HG02981 (cell line): Measurements from ENCODE around the gene AMHR2.
"Not testable (repeated sequence)": the region's sequence is repeated elsewhere in the genome, so short reads cannot be mapped to it uniquely, and the experiment has no call there.

Experiments used
- ATAC-seq: cut with Tn5 transposase; IDR thresholded peaks from one replicate; pipeline ENCODE4 v1.9.1; 2021; ENCODE audit warnings: mild to moderate bottlenecking, moderate library complexity; ENCODE audit not compliant: unreplicated experiment

AMHR2 gene

GRCh38 chr12:53414756-53415417 is 8.8 kb upstream of the AMHR2 start:
- no peak for ATAC-seq

DNA sequence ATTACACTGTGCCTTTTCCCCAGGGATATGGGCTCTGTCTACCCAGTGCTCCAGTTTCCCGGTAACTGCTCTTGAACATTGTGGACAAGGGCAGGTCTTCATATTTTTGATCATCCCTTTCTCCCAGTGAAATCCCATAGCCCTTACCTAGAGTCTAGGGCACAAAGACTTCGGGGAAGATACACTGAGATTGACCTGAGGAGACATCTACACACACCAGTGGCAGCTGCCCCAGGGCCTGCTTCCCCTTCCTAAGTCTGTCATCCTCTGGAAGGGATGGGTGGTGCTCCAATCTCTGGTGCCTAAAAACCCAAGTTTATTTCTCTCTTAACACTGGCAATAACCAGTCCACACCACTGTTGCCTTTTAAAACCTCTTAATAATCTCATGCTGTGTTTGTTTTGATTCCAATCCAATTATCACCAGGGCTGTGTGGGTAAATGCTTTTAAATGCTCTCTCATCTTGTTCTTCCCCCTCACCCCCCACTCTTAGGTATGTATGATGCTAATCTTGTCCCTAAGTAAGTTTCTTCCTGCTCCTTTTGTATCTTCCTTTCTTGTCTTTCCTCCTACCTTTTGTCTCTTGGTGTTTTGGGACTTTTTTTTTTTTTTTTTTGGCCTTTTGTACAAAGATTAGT is 7.8 kb upstream of the AMHR2 start:
- ATAC-seq, result not testable (repeated sequence)

GRCh38 chr12:53417291-53417816 is 6.3 kb upstream of the AMHR2 start:
- not testable (repeated sequence) for ATAC-seq

DNA sequence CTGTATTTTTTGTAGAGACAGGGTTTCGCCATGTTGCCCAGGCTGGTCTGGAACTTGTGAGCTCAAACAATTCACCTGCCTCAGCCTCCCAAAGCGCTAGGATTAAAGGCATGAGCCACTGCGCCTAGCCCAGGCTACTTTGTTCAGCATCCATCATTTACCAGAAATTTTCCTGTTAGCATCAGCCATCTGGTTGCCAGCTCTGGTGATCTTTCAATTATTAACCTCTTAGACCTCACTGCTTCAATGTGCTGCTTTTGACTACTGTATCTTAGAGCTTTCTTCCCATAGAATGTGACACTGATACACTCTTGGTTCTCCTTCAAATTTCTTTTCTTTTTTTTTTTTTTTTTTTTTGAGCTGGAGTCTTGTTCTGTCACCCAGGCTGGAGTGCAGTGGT is 5.4 kb upstream of the AMHR2 start:
- no peak for ATAC-seq

- no peak for ATAC-seq
These were observed 3.9 kb upstream of the AMHR2 start for GRCh38 chr12:53419756-53420155.

DNA sequence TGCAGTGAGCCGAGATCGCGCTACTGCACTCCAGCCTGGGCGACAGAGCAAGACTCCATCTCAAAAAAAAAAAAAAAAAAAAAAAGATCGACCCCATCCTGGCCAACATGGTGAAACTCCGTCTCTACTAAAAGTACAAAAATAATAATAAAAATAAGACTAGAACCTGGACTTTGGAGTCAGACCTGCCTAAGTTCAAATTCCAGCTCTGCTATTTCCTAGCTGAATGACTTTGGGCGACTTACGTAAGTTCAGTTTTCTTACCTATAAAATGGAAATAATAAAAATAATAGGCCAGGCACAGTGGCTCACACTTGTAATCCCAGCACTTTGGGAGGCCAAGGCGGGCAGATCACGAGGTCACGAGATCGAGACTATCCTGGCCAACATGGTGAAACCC is 1.4 kb upstream of the AMHR2 start:
- not testable (repeated sequence) for ATAC-seq

- no peak for ATAC-seq
These were observed 1.2 kb downstream of the AMHR2 start for GRCh38 chr12:53424626-53425514.

DNA sequence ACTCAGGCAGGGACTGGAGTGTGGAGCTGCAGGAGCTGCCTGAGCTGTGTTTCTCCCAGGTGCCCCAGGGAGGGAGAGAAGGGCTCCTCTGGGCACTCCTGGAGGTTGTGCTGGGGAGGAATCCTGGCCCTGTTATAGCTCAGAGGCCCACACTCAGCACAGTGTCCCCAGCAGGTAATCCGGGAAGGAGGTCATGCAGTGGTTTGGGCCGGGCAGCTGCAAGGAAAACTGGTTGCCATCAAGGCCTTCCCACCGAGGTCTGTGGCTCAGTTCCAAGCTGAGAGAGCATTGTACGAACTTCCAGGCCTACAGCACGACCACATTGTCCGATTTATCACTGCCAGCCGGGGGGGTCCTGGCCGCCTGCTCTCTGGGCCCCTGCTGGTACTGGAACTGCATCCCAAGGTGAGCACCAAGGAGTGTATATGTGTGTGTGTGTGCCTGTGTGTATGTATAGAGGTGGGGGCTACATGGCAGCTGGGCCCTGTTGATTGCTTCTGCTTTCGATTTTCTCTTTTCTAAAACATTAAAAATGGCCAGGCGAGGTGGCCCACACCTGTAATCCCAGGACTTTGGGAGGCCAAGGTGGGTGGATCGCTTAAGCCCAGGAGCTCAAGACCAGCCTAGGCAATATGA is 2.0 kb downstream of the AMHR2 start:
- ATAC-seq, result no peak

DNA sequence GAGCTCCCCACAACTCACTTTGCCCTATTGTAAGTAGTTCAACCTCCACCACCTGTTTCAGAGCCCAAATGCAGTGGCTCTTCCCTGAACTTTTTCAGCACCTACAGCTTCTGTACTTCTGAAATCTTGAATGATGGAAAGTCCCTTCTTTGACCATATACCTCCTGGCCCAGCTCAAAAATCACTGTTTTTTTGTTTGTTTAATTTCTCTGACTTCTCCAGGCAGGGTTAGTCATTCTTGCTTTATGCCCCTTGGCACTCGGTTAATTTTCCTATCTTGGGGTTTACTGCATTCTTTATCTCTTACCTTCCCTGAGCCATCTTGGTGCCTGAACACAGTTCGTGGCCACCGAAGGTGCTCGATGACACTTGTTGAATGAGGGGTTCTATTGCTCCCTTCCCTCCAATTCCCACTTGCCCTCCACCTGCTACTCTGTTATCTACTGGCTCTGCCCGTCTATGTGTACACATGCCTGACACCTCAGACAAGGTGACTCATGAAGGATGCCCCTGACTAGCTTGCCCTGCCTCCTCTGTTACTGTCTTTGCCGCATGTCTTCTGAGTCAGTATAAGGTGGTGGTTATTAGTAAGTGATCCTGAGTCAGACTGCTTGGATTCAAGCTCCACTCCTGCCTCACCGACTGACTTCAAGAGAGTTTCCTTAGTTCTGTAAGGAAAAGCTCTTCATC is 4.4 kb downstream of the AMHR2 start:
- no peak for ATAC-seq

- ATAC-seq, result no peak
These were observed 5.1 kb downstream of the AMHR2 start for GRCh38 chr12:53428741-53429140.

GRCh38 chr12:53430116-53430515 is 6.5 kb downstream of the AMHR2 start:
- ATAC-seq, result no peak

- ATAC-seq, result no peak
These were observed 7.5 kb downstream of the AMHR2 start for GRCh38 chr12:53431187-53431586.

GRCh38 chr12:53435326-53435725 is 11.7 kb downstream of the AMHR2 start:
- not testable (repeated sequence) for ATAC-seq

DNA sequence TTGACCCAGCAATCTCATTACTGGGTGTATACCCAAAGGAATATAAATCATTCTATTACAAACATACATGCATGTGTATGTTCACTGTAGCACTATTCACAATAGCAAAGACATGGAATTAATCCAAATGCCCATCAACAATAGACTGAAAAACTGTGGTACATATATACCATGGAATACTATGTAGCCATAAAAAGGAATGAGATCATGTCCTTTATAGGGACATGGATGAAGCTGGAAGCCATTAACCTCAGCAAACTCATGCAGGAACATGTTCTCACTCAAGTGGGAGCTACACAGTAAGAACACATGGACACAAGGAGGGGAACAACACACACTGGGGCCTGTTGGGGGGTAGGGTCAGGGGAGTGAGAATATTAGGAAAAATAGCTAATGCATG is 15.9 kb downstream of the AMHR2 start:
- ATAC-seq, result not testable (repeated sequence)

- peak; percentile 100 for ATAC-seq
These were observed 17.6 kb downstream of the AMHR2 start, which contains the start of gene PRR13 for GRCh38 chr12:53441040-53441833. TSS of gene PRR13 (plus strand) at chr12:53441734. CDS start at chr12:53442715, 981 bp downstream.

GRCh38 chr12:53443955-53444354 is 20.3 kb downstream of the AMHR2 start:
- no peak for ATAC-seq

DNA sequence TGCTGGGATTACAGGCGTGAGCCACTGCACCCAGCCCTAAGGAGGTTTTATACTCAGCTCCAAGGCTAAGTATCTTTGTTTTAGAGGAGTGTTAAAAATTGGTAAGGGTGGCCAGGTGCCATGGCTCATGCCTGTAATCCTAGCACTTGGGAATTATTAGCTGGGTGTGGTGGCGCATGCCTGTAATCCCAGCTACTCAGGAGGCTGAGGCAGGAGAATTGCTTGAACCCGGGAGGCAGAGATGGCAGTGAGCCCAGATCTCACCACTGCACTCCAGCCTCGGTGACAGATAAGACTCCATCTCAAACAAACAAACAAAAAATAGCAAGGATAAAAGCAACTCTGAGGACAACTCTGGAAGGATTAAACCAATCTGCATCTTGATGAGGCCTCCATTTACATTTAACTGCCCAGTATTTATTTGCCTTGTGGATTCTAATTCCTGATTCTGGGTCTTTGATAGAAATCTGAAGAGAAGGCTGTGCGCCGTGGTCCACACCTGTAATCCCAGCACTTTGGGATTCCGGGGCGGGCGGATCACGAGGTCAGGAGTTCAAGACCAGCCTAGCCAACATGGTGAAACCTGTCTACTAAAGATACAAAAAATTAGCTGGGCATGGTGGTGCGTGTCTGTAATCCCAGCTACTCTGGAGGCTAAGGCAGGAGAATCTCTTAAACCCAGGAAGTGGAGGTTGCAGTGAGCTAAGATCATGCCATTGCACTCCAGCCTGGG is 21.1 kb downstream of the AMHR2 start:
- not testable (repeated sequence) for ATAC-seq

- ATAC-seq, result no peak
These were observed 27.3 kb downstream of the AMHR2 start for GRCh38 chr12:53450936-53451335.

- ATAC-seq, result peak; percentile 97
These were observed 28.1 kb downstream of the AMHR2 start, which contains the start of gene PCBP2 for GRCh38 chr12:53451661-53452158. TSS of gene PCBP2 (plus strand) at chr12:53452102. CDS start at chr12:53454801, 2,699 bp downstream.
